DOHH2 (cell line): ENCODE data around the gene CNKSR2.

Source experiments
- H3F3A ChIP-seq: fragments of 200-600 bp; sonication (generic), shearing (Covaris generic); 2 replicates; pipeline ENCODE4 v1.6.0; 2016; ENCODE audit warnings: antibody characterized with exemption, mild to moderate bottlenecking; ENCODE audit not compliant: control insufficient read depth, insufficient read depth
- H3K27ac ChIP-seq: fragments of 200-600 bp; sonication (generic); 2 replicates; pipeline ENCODE4 v1.5.1; 2014; ENCODE audit warnings: low read depth, mild to moderate bottlenecking, low read length, moderate library complexity
- H3K27me3 ChIP-seq: fragments of 200-600 bp; sonication (generic); 2 replicates; pipeline ENCODE4 v1.6.1; 2014; ENCODE audit warnings: mild to moderate bottlenecking, low read length, mixed read lengths; ENCODE audit not compliant: control insufficient read depth
- H3K36me3 ChIP-seq: fragments of 200-600 bp; sonication (generic); 2 replicates; pipeline ENCODE4 v1.6.1; 2014; ENCODE audit warnings: mild to moderate bottlenecking, low read length, moderate library complexity, mixed read lengths; ENCODE audit not compliant: control insufficient read depth
- H3K4me1 ChIP-seq: fragments of 200-600 bp; sonication (generic); 2 replicates; pipeline ENCODE4 v1.6.1; 2014; ENCODE audit warnings: mild to moderate bottlenecking, low read length, mixed read lengths; ENCODE audit not compliant: control insufficient read depth
- H3K4me2 ChIP-seq: fragments of 200-600 bp; sonication (generic); 2 replicates; pipeline ENCODE4 v1.6.0; 2014; ENCODE audit warnings: mild to moderate bottlenecking, low read length, moderate library complexity
- H3K4me3 ChIP-seq: fragments of 200-600 bp; sonication (generic); 2 replicates; pipeline ENCODE4 v1.5.1; 2014; ENCODE audit warnings: mild to moderate bottlenecking, low read length, mixed read lengths
- H3K79me2 ChIP-seq: fragments of 200-600 bp; sonication (generic); 2 replicates; pipeline ENCODE4 v1.6.1; 2014; ENCODE audit warnings: mild to moderate bottlenecking, low read length, mixed read lengths; ENCODE audit not compliant: control insufficient read depth
- H3K9me2 ChIP-seq: fragments of 200-600 bp; sonication (generic); replicated peaks from 2 replicates; pipeline ENCODE4 v1.6.1; 2014; ENCODE audit warnings: mild to moderate bottlenecking, low read length, mixed read lengths; ENCODE audit not compliant: control insufficient read depth
- H3K9me3 ChIP-seq: fragments of 200-600 bp; sonication (generic); 2 replicates; pipeline ENCODE4 v1.6.1; 2014; ENCODE audit warnings: antibody characterized with exemption, low read length, mixed read lengths; ENCODE audit not compliant: control insufficient read depth, insufficient read depth
- H4K20me1 ChIP-seq: fragments of 200-600 bp; sonication (generic); 2 replicates; pipeline ENCODE4 v1.6.0; 2014; ENCODE audit warnings: low read depth, mild to moderate bottlenecking, antibody characterized with exemption, low read length, moderate library complexity; ENCODE audit not compliant: control insufficient read depth, insufficient read depth
- EZH2phosphoT487 ChIP-seq: fragments of 200-600 bp; sonication (generic); IDR thresholded peaks from 2 replicates; pipeline ENCODE4 v1.6.1; 2017; ENCODE audit warnings: borderline replicate concordance, mild to moderate bottlenecking, antibody characterized with exemption, low read length, moderate library complexity, mixed read lengths
- TF ChIP-seq, protein P1 (sequence below): fragments of 200-600 bp; sonication (generic); IDR thresholded peaks from one replicate; pipeline ENCODE4 v1.5.1; 2014; ENCODE audit warnings: antibody characterized with exemption, mild to moderate bottlenecking, low read depth, low read length; ENCODE audit not compliant: poor library complexity, severe bottlenecking

Gene CNKSR2

DNA sequence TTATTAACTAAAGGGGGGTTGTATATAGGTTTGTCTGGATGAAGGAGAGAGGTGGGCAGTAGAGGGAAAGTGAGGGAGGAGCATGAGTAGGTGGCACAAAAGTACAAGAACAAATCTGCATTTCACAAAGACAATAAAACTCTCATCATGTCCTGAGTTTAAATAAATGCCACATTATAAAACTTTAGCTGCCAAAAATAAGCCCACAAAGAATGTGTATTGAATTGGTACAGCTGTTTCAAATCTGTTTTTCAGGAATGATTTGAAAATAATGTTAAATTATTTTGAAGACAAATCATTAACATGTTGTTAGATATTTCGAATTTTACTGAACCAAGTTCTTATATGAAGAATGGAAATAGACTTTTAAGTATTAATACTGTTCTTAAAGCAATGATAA, 5.8 kb downstream of the CNKSR2 start:
- H3K36me3 ChIP-seq, result no peaks in the 10 kb centered on the region
- H3K4me3 ChIP-seq, result no peak overlapping the region

DNA sequence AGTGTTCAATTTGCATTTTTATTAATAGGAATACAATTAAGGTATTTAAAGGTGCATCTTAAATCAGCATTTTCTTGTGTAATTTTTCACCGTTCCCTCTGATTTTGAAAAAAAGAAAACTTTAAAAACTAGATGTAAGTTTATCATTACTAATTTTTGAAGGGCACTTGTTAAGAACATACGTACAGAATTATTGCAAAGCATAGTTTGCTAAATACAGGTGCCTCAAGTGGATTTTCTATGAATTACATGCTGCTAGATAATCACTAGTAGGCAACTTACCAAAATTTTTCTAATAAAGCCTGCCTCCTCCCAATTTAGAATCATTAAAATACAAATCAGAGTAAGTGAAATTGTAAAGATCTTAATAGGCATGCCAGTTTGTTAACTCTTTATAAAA, 8.5 kb downstream of the CNKSR2 start:
- no peaks in the 10 kb centered on the region for H3K79me2 ChIP-seq
- no peaks in the 10 kb centered on the region for H3K36me3 ChIP-seq
- no peak overlapping the region for H3K4me3 ChIP-seq
- H4K20me1 ChIP-seq, result no peaks in the 10 kb centered on the region
- no peak overlapping the region for H3K27ac ChIP-seq
- H3K27me3 ChIP-seq, result no peaks in the 10 kb centered on the region
- no peaks in the 10 kb centered on the region for H3F3A ChIP-seq
- H3K4me2 ChIP-seq, result no peak overlapping the region
- TF ChIP-seq, protein P1, sequence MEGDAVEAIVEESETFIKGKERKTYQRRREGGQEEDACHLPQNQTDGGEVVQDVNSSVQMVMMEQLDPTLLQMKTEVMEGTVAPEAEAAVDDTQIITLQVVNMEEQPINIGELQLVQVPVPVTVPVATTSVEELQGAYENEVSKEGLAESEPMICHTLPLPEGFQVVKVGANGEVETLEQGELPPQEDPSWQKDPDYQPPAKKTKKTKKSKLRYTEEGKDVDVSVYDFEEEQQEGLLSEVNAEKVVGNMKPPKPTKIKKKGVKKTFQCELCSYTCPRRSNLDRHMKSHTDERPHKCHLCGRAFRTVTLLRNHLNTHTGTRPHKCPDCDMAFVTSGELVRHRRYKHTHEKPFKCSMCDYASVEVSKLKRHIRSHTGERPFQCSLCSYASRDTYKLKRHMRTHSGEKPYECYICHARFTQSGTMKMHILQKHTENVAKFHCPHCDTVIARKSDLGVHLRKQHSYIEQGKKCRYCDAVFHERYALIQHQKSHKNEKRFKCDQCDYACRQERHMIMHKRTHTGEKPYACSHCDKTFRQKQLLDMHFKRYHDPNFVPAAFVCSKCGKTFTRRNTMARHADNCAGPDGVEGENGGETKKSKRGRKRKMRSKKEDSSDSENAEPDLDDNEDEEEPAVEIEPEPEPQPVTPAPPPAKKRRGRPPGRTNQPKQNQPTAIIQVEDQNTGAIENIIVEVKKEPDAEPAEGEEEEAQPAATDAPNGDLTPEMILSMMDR, result no peak
- no peak for TF ChIP-seq EZH2phosphoT487
- H3K9me3 ChIP-seq, result no peaks in the 10 kb centered on the region
- H3K9me2 ChIP-seq, result no peaks in the 10 kb centered on the region
- H3K4me1 ChIP-seq, result no peaks in the 10 kb centered on the region

More for the DNA sequence above, 5.8 kb downstream of the CNKSR2 start:
- H3K27me3 ChIP-seq, result no peaks in the 10 kb centered on the region
- H3K9me3 ChIP-seq, result no peaks in the 10 kb centered on the region
- H4K20me1 ChIP-seq, result no peaks in the 10 kb centered on the region
- H3K4me2 ChIP-seq, result no peak overlapping the region
- H3K27ac ChIP-seq, result no peak overlapping the region
- no peaks in the 10 kb centered on the region for H3K9me2 ChIP-seq
- H3K4me1 ChIP-seq, result no peaks in the 10 kb centered on the region
- H3F3A ChIP-seq, result no peaks in the 10 kb centered on the region
- H3K79me2 ChIP-seq, result no peaks in the 10 kb centered on the region
- TF ChIP-seq EZH2phosphoT487, result no peak
- TF ChIP-seq, protein P1, result no peak

DNA sequence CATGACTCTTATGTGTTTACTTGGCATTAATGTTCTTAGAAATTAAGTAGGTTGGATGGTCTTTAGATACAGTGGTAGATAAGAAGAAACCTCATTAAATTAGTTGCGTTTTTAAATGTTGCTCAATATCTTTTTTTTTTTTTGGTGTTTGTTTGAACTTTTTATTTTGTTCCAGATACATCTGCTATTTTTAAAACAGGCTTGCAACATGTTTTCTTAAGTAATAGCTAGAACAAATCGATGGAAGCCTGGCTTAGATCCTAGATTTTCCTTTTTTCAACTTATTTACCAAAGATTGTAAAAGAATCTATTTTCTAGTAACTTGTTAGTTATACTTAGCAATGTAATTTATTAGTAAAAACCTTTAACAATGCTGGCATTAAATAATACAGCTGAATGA, 9.3 kb downstream of the CNKSR2 start:
- Histone ChIP-seq H3F3A (no peaks in the 10 kb centered on the region), H3K9me3 (no peaks in the 10 kb centered on the region), H3K9me2 (no peaks in the 10 kb centered on the region), H3K27ac (no peak overlapping the region), H3K27me3 (no peaks in the 10 kb centered on the region), H3K4me3 (no peak overlapping the region), H3K36me3 (no peaks in the 10 kb centered on the region), H4K20me1 (no peaks in the 10 kb centered on the region), H3K4me2 (no peak overlapping the region), H3K79me2 (no peaks in the 10 kb centered on the region), H3K4me1 (no peaks in the 10 kb centered on the region)
- no peak for TF ChIP-seq EZH2phosphoT487
- TF ChIP-seq, protein P1, result no peak

DNA sequence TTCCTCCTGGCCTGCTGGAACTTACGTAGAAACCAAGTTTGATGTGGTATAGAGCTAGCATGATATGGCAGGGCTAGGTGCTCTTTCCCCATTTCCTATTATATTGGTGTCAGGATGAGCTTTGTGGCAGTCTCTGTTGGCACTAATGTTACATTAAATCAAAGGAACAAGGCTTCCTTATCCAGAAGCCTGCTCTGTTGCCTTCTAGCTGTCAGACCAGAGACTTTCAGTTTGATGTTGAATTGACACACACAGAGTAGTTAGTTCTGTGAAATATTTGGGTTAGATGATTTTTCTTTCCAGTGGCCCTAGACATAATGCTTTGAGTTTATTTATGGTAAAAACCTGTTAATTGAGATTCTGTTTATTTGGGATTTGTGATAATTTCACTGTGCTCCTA, 10.0 kb downstream of the CNKSR2 start:
- Histone ChIP-seq H3K27ac (no peak overlapping the region), H3K79me2 (no peaks in the 10 kb centered on the region), H3K9me3 (no peaks in the 10 kb centered on the region), H3K27me3 (no peaks in the 10 kb centered on the region), H3K4me1 (no peaks in the 10 kb centered on the region), H4K20me1 (no peaks in the 10 kb centered on the region), H3K4me2 (no peak overlapping the region), H3K9me2 (no peaks in the 10 kb centered on the region), H3K4me3 (no peak overlapping the region), H3F3A (no peaks in the 10 kb centered on the region), H3K36me3 (no peaks in the 10 kb centered on the region)
- TF ChIP-seq EZH2phosphoT487, result no peak
- TF ChIP-seq, protein P1, result no peak
